ENCODE data around the gene MYH13. TPM values are rescaled to one million over a fixed set of nuclear protein-coding genes. Genes with fewer than 3 reads are reported as not detected.

The MYH13 gene
- total RNA-seq, 1 donor from 2014 or later, result not detected

DNA sequence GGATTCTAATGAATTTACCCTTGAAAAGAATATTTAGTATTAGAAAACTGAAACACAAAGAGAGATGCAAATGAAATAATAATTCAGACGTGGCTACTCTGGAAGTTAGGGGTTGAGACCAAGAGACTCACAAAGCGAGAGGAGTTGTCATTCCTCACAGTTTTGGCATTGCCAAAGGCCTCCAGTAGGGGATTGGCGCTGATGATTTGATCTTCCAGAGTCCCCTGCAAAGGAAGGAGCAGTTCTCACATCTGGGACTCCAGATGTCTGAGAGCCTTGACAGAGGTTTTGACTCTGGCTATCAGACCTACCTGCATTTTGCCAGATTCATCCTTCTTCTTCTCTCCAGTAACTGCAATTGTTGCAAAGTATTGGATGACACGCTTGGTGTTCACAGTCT is 42.4 kb upstream of the MYH13 start:
- no peak for TF ChIP-seq POLR2A (IDR thresholded peaks at IDR 0.05)
- TF ChIP-seq, protein P1, sequence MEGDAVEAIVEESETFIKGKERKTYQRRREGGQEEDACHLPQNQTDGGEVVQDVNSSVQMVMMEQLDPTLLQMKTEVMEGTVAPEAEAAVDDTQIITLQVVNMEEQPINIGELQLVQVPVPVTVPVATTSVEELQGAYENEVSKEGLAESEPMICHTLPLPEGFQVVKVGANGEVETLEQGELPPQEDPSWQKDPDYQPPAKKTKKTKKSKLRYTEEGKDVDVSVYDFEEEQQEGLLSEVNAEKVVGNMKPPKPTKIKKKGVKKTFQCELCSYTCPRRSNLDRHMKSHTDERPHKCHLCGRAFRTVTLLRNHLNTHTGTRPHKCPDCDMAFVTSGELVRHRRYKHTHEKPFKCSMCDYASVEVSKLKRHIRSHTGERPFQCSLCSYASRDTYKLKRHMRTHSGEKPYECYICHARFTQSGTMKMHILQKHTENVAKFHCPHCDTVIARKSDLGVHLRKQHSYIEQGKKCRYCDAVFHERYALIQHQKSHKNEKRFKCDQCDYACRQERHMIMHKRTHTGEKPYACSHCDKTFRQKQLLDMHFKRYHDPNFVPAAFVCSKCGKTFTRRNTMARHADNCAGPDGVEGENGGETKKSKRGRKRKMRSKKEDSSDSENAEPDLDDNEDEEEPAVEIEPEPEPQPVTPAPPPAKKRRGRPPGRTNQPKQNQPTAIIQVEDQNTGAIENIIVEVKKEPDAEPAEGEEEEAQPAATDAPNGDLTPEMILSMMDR (IDR thresholded peaks at IDR 0.05), result no peak
- no peak for TF ChIP-seq POLR2AphosphoS5 (IDR thresholded peaks at IDR 0.05; ENCODE audit: insufficient read depth in 1 of 2, low read depth in 1 of 2)
- no peaks in the 10 kb centered on the region for H3K36me3 ChIP-seq
- DNase-seq (ENCODE audit: extremely low spot score in 2 of 2), result no peak
- intact Hi-C loops (cut with DNase I), result no loop called here
- no peak overlapping the region for H3K27ac ChIP-seq
- no peaks in the 10 kb centered on the region for H3K4me1 ChIP-seq
- H3K27me3 ChIP-seq, result no peaks in the 10 kb centered on the region
- no peaks in the 10 kb centered on the region for H3K9me3 ChIP-seq
- no peak overlapping the region for H3K4me3 ChIP-seq

DNA sequence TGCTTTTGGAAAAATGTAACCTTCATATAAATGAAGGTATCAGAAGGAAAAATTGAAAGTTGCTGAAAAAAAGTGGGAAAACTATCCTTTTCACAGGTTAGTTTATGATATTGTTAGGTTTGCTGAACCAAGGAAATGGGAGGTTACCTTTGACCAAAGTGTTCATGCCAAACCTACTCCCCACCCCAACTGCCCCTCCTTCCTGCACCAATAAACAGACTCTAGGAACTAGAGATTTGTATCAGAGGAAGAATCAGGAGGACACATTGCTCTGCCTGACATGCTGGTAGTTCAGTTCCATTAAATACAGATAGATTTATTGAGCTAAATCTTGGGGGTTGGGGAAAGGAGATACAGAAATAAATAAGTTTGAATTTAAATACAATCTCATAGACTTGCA is 30.8 kb upstream of the MYH13 start:
- no peaks in the 10 kb centered on the region for H3K27me3 ChIP-seq
- no peak overlapping the region for H3K27ac ChIP-seq
- no peaks in the 10 kb centered on the region for H3K36me3 ChIP-seq
- no peaks in the 10 kb centered on the region for H3K9me3 ChIP-seq
- H3K4me3 ChIP-seq, result no peak overlapping the region
- no peak for TF ChIP-seq POLR2A (IDR thresholded peaks at IDR 0.05)
- TF ChIP-seq, protein P1 (IDR thresholded peaks at IDR 0.05), result no peak
- TF ChIP-seq POLR2AphosphoS5 (IDR thresholded peaks at IDR 0.05; ENCODE audit: insufficient read depth in 1 of 2, low read depth in 1 of 2), result no peak
- H3K4me1 ChIP-seq, result no peaks in the 10 kb centered on the region
- intact Hi-C loops (cut with DNase I), result no loop called here
- no peak for DNase-seq (ENCODE audit: extremely low spot score in 2 of 2)

DNA sequence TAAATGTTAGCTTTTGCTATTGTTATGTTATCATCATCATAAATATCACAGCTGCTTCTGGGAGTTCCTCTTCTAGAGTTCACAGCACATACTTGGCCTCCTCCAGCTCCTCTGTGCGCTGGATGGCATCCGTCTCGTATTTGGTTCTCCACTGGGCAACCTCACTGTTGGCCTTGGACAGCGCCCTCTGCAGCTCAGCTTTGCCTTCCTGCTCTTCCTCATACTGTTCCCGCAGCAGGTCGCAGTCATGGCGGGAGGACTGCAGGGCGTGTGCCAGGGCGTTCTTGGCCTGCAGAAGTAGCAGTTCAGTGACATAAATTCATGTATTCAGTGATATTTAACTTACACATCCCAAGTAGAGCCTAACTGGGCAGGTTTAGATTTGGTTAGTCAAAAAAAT is 25.5 kb upstream of the MYH13 start:
- Histone ChIP-seq H3K9me3 (no peaks in the 10 kb centered on the region), H3K36me3 (no peaks in the 10 kb centered on the region), H3K4me3 (no peak overlapping the region), H3K27me3 (no peaks in the 10 kb centered on the region), H3K27ac (no peak overlapping the region), H3K4me1 (no peaks in the 10 kb centered on the region)
- intact Hi-C loops (cut with DNase I), result no loop called here
- DNase-seq (ENCODE audit: extremely low spot score in 2 of 2), result no peak
- TF ChIP-seq POLR2A (IDR thresholded peaks at IDR 0.05), result no peak
- TF ChIP-seq POLR2AphosphoS5 (IDR thresholded peaks at IDR 0.05; ENCODE audit: insufficient read depth in 1 of 2, low read depth in 1 of 2), result no peak
- TF ChIP-seq, protein P1 (IDR thresholded peaks at IDR 0.05), result no peak

DNA sequence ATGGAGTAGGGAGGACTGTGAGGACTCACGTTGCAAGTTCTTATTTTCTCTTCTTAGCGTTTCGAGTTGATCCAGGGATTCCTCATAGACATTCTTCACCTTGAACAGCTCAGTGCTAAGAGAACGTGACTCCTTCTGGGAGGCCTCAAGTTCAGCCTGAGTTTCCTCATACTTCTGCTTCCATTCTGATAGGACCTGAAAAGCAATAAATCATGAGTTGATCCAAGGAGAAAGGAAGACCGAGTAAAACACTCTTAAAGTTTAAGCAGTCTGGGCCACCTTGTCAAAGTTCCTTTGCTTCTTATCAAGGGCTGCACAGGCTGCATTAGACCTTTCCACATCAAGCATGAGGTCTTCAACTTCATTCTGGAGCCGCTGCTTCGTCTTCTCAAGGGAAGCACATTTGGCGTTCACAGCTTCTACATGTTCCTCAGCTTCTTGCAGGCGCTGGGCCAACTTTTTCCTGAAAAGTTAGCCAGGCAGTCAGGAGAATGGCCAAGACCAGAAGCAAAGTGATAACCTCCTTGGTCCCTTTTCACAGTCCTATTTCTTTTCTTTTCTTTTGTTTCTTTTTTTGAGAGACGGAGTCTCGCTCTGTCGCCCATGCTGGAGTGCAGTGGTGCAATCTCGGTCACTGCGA is 23.8 kb upstream of the MYH13 start:
- no peak overlapping the region for H3K27ac ChIP-seq
- TF ChIP-seq POLR2AphosphoS5 (IDR thresholded peaks at IDR 0.05; ENCODE audit: insufficient read depth in 1 of 2, low read depth in 1 of 2), result no peak
- no peak for TF ChIP-seq POLR2A (IDR thresholded peaks at IDR 0.05)
- TF ChIP-seq, protein P1 (IDR thresholded peaks at IDR 0.05), result no peak
- H3K4me1 ChIP-seq, result no peaks in the 10 kb centered on the region
- intact Hi-C loops (cut with DNase I), result no loop called here
- no peak for DNase-seq (ENCODE audit: extremely low spot score in 2 of 2)
- H3K9me3 ChIP-seq, result no peaks in the 10 kb centered on the region
- H3K4me3 ChIP-seq, result no peak overlapping the region
- H3K36me3 ChIP-seq, result no peaks in the 10 kb centered on the region
- H3K27me3 ChIP-seq, result no peaks in the 10 kb centered on the region

DNA sequence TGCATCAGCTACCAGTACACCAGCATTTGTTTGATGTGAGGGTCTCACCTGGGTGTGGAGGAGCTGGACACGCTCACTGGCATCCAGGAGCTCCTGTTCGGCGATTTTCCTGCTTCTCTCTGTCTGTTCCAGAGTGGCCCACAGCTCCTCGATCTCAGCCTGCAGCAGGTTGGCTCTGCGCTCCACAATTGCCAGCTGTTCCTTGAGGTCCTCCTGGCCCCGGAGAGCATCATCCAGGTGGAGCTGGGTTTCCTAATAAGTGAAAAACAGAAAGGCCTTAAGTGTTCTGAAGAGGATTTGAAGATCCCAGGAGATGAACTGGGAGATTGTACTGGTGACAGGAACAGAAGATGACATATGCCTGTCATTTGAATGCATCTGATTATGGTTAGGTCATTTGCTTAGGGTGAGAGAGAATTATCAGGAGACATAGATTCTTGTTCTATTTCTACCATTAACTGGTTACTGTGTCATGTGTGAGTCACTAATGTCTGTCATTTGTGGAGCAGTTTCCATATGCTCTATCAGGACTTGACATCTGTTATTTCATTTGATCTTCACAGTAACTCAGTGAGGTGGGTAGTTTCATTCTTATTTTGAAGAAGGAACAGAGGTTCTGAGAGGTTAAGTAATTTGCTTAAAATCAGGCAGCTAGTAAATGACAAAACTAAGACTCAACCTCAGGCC is 21.5 kb upstream of the MYH13 start:
- no peak overlapping the region for H3K27ac ChIP-seq
- intact Hi-C loops (cut with DNase I), result no loop called here
- H3K27me3 ChIP-seq, result no peaks in the 10 kb centered on the region

More for the DNA sequence above, 21.5 kb upstream of the MYH13 start:
- DNase-seq (ENCODE audit: extremely low spot score in 2 of 2), result no peak
- H3K9me3 ChIP-seq, result no peaks in the 10 kb centered on the region
- H3K36me3 ChIP-seq, result no peaks in the 10 kb centered on the region
- no peak overlapping the region for H3K4me3 ChIP-seq
- no peak for TF ChIP-seq POLR2AphosphoS5 (IDR thresholded peaks at IDR 0.05; ENCODE audit: insufficient read depth in 1 of 2, low read depth in 1 of 2)
- TF ChIP-seq POLR2A (IDR thresholded peaks at IDR 0.05), result no peak
- no peaks in the 10 kb centered on the region for H3K4me1 ChIP-seq
